Measurements from ENCODE around the gene OPRM1.
"Not testable (repeated sequence)": the region's sequence is repeated elsewhere in the genome, so short reads cannot be mapped to it uniquely, and the experiment has no call there.

Gene OPRM1

GRCh38 chr6:154039231-154039842 lies at the start of gene OPRM1:
OPRM1 (plus strand) TSS chr6:154039240; CDS start chr6:154039545, 305 bp downstream.
- no peak for DNase-seq

- no peak for DNase-seq
Measured at GRCh38 chr6:153989989-153990388, 49.1 kb upstream of the OPRM1 start.

- no peak for DNase-seq
Measured at GRCh38 chr6:153994004-153994403, 45.0 kb upstream of the OPRM1 start.

GRCh38 chr6:153994811-153995210 lies 44.2 kb upstream of the OPRM1 start:
- DNase-seq = no peak

- no peak for DNase-seq
Measured at GRCh38 chr6:153997221-153997620, 41.8 kb upstream of the OPRM1 start.

GRCh38 chr6:154001494-154002285 lies 37.4 kb upstream of the OPRM1 start:
- DNase-seq = no peak

- DNase-seq = no peak
Measured at GRCh38 chr6:154002894-154003293, 36.1 kb upstream of the OPRM1 start.

- no peak for DNase-seq
Measured at GRCh38 chr6:154010371-154010770, 28.7 kb upstream of the OPRM1 start.

GRCh38 chr6:154012852-154013251 lies 26.2 kb upstream of the OPRM1 start:
- peak; percentile 93 to 95 for DNase-seq

- DNase-seq = no peak
Measured at GRCh38 chr6:154017786-154018185, 21.3 kb upstream of the OPRM1 start.

- no peak for DNase-seq
Measured at GRCh38 chr6:154030646-154031045, 8.4 kb upstream of the OPRM1 start.

GRCh38 chr6:154041001-154041400 lies 2.0 kb downstream of the OPRM1 start:
- no peak for DNase-seq

GRCh38 chr6:154053141-154053540 lies 14.1 kb downstream of the OPRM1 start:
- DNase-seq = no peak

GRCh38 chr6:154056536-154056935 lies 17.5 kb downstream of the OPRM1 start:
- DNase-seq = no peak

GRCh38 chr6:154057098-154057497 lies 18.1 kb downstream of the OPRM1 start:
- DNase-seq = no peak

- DNase-seq = no peak
Measured at GRCh38 chr6:154058963-154059680, 20.1 kb downstream of the OPRM1 start.

GRCh38 chr6:154060076-154060475 lies 21.0 kb downstream of the OPRM1 start:
- no peak for DNase-seq

- no peak for DNase-seq
Measured at GRCh38 chr6:154070041-154070440, 31.0 kb downstream of the OPRM1 start.

GRCh38 chr6:154070657-154071056 lies 31.6 kb downstream of the OPRM1 start:
- no peak for DNase-seq

GRCh38 chr6:154071236-154071635 lies 32.2 kb downstream of the OPRM1 start:
- DNase-seq = no peak

GRCh38 chr6:154071711-154072110 lies 32.7 kb downstream of the OPRM1 start:
- no peak for DNase-seq

- DNase-seq = not testable (repeated sequence)
Measured at GRCh38 chr6:154078596-154078995, 39.6 kb downstream of the OPRM1 start.

GRCh38 chr6:154080461-154081189 lies 41.6 kb downstream of the OPRM1 start:
- no peak for DNase-seq

Data from AML-193 (cell line).